ENCODE results near the gene ASPSCR1. TPM values are rescaled to one million over a fixed set of nuclear protein-coding genes. Genes with fewer than 3 reads are reported as not detected.

ASPSCR1 gene
- total and polyA plus RNA-seq, 2 of the 13 experiments (the other 11 are each of a cell fraction or from before 2014, with no cell fraction given) = 274 to 314 TPM

DNA sequence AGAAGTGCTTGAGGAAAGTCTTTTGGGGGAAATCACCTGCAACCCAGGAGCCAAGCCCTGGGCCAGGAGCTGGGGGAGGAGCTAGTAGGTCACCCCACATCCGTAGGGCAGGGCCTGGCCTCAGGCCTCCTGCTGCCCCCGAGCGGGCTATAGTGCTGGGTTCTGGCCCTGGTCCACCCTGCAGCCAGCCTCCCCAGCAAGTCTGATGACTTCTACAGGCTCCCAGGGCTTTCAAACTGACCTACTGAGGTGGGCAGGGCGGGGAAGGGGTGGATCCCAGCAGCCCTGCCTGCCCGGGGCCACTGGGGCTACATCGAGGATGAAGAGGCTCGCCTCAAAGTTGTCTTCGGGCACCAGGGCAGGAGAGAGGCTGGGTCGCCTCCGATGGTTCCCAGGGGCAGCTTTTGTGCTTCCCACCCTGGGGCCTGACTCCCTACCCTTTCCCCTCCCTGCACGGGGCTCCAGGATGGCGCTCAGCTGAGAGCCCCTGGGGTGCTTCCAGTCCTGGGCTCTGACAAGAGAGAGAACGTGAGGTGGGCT is 40.3 kb downstream of the ASPSCR1 start:
- Histone ChIP-seq H3K4me2 (ENCODE audit: low read depth, low read length) (no peak overlapping the region), H3K36me3 (replicated peaks in 1 of 2; ENCODE audit: control insufficient read depth in 1 of 2, insufficient read depth in 2 of 2, low read length in 2 of 2) (peaks cover 15 to 18% of the 10 kb centered on the region in 2 experiments), H3K79me2 (ENCODE audit: insufficient read depth, low read length) (peaks cover 27% of the 10 kb centered on the region), H3K9ac (ENCODE audit: insufficient read depth, low read depth, low read length) (no peak overlapping the region), H3K27me3 (ENCODE audit: control insufficient read depth in 1 of 2, insufficient read depth in 2 of 2, low read length in 2 of 2) (no peaks in the 10 kb centered on the region; a peak in 1 of 5 replicates), H2AFZ (ENCODE audit: low read length) (no peak overlapping the region), H3K4me3 (replicated peaks in 1 of 3; ENCODE audit: insufficient read depth in 1 of 3, low read depth in 2 of 3, low read length in 3 of 3) (no peak overlapping the region), H3K4me1 (ENCODE audit: insufficient read depth, low read length) (peaks cover 93% of the 10 kb centered on the region), H3K9me3 (ENCODE audit: low read length) (no peaks in the 10 kb centered on the region), H3K27ac (ENCODE audit: extremely low read length, insufficient read depth, low read length) (peak overlapping the region; percentile 68), H4K20me1 (ENCODE audit: insufficient read depth, low read length) (no peaks in the 10 kb centered on the region; the same call in 1 of the 2 replicates)
- in situ Hi-C loops (cut with HindIII; ENCODE audit: extremely low pct_ligation_motif_present, low pct_unique_long_range_greater_than_20kb) (no loop called here), intact Hi-C loops (cut with micrococcal nuclease; ENCODE audit: unreplicated experiment) (no loop called here)
- WGBS (ENCODE audit: low lambda C conversion rate) = 90% methylated on average over 8 of the region's 13 CpGs
- ChIA-PET POLR2A (interaction anchor here (1.3 to 14.1 kb wide), 4 partner anchors 20 to 74 kb away, joined by 3 to 470 read pairs (median 11); partner anchors contain the start of gene NOTUM), CTCF (ENCODE audit: low intra/inter-chr PET ratio, low total read pairs) (interaction anchor here (6.8 kb wide), 1 partner anchor 57 kb away, joined by 181 read pairs; the partner anchor contains the start of gene NOTUM)
- FAIRE-seq = no peak
- no peak for ATAC-seq
- DNase-seq (ENCODE audit: low spot score) = no peak
- BruUV-seq (replicated peaks) = no TSS peak
- TF ChIP-seq POLR2G (IDR thresholded peaks at IDR 0.05; ENCODE audit: low read depth, low read length) = peak; percentile 15; the same call in 1 of the 2 replicates
- TF ChIP-seq ARNT2 (CRISPR knock-in tag; IDR thresholded peaks at IDR 0.05; ENCODE audit: low read depth) = 0 out of 2 replicates have a peak, but pooled peaks have one; percentile 4
- no peak for TF ChIP-seq ZFP62 (CRISPR knock-in tag; IDR thresholded peaks at IDR 0.05)
- TF ChIP-seq PAF1 (CRISPR knock-in tag; IDR thresholded peaks at IDR 0.05) = 0 out of 2 replicates have a peak, but pooled peaks have one; percentile 64
- 0 out of 2 replicates have a peak, but pooled peaks have one; percentile 4 for TF ChIP-seq NFYB (CRISPR knock-in tag; IDR thresholded peaks at IDR 0.05)
- TF ChIP-seq POLR2AphosphoS5 (IDR thresholded peaks at IDR 0.05; ENCODE audit: low read depth, low read length) = 0 out of 2 replicates have a peak, but pooled peaks have one; percentile 16
- 0 out of 2 replicates have a peak, but pooled peaks have one; percentile 60 for TF ChIP-seq FIP1L1 (IDR thresholded peaks at IDR 0.05; ENCODE audit: borderline replicate concordance, insufficient read depth, low read depth, low read length)
- TF ChIP-seq, protein P1, sequence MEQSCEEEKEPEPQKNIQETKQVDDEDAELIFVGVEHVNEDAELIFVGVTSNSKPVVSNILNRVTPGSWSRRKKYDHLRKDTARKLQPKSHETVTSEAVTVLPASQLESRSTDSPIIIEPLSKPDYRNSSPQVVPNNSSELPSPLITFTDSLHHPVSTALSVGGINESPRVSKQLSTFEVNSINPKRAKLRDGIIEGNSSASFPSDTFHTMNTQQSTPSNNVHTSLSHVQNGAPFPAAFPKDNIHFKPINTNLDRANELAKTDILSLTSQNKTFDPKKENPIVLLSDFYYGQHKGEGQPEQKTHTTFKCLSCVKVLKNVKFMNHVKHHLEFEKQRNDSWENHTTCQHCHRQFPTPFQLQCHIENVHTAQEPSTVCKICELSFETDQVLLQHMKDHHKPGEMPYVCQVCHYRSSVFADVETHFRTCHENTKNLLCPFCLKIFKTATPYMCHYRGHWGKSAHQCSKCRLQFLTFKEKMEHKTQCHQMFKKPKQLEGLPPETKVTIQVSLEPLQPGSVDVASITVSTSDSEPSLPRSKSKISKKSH (CRISPR knock-in tag; IDR thresholded peaks at IDR 0.05; ENCODE audit: borderline replicate concordance) = 0 out of 2 replicates have a peak, but pooled peaks have one; percentile 42
- 0 out of 2 replicates have a peak, but pooled peaks have one; percentile 9 for TF ChIP-seq BORCS8-MEF2B (CRISPR knock-in tag; IDR thresholded peaks at IDR 0.05)
- TF ChIP-seq, protein P2, sequence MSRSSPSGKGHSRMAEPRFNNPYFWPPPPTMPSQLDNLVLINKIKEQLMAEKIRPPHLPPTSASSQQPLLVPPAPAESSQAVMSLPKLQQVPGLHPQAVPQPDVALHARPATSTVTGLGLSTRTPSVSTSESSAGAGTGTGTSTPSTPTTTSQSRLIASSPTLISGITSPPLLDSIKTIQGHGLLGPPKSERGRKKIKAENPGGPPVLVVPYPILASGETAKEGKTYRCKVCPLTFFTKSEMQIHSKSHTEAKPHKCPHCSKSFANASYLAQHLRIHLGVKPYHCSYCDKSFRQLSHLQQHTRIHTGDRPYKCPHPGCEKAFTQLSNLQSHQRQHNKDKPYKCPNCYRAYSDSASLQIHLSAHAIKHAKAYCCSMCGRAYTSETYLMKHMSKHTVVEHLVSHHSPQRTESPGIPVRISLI (CRISPR knock-in tag; IDR thresholded peaks at IDR 0.05; ENCODE audit: borderline replicate concordance) = no peak
- TF ChIP-seq NFYC (CRISPR knock-in tag; IDR thresholded peaks at IDR 0.05) = no peak
- TF ChIP-seq, protein P3, sequence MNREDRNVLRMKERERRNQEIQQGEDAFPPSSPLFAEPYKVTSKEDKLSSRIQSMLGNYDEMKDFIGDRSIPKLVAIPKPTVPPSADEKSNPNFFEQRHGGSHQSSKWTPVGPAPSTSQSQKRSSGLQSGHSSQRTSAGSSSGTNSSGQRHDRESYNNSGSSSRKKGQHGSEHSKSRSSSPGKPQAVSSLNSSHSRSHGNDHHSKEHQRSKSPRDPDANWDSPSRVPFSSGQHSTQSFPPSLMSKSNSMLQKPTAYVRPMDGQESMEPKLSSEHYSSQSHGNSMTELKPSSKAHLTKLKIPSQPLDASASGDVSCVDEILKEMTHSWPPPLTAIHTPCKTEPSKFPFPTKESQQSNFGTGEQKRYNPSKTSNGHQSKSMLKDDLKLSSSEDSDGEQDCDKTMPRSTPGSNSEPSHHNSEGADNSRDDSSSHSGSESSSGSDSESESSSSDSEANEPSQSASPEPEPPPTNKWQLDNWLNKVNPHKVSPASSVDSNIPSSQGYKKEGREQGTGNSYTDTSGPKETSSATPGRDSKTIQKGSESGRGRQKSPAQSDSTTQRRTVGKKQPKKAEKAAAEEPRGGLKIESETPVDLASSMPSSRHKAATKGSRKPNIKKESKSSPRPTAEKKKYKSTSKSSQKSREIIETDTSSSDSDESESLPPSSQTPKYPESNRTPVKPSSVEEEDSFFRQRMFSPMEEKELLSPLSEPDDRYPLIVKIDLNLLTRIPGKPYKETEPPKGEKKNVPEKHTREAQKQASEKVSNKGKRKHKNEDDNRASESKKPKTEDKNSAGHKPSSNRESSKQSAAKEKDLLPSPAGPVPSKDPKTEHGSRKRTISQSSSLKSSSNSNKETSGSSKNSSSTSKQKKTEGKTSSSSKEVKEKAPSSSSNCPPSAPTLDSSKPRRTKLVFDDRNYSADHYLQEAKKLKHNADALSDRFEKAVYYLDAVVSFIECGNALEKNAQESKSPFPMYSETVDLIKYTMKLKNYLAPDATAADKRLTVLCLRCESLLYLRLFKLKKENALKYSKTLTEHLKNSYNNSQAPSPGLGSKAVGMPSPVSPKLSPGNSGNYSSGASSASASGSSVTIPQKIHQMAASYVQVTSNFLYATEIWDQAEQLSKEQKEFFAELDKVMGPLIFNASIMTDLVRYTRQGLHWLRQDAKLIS (CRISPR knock-in tag; IDR thresholded peaks at IDR 0.05) = no peak
- TF ChIP-seq SRSF4 (IDR thresholded peaks at IDR 0.05; ENCODE audit: low read depth, low read length, poor library complexity, severe bottlenecking) = peak; percentile 41
- peak; percentile 61; the same call in 1 of the 2 replicates for TF ChIP-seq PCBP1 (IDR thresholded peaks at IDR 0.05; ENCODE audit: borderline replicate concordance, low read depth, low read length)
- TF ChIP-seq ZNF225 (CRISPR knock-in tag; IDR thresholded peaks at IDR 0.05) = no peak
- TF ChIP-seq ZZZ3 (CRISPR knock-in tag; IDR thresholded peaks at IDR 0.05; ENCODE audit: borderline replicate concordance) = no peak
- TF ChIP-seq, protein P4, sequence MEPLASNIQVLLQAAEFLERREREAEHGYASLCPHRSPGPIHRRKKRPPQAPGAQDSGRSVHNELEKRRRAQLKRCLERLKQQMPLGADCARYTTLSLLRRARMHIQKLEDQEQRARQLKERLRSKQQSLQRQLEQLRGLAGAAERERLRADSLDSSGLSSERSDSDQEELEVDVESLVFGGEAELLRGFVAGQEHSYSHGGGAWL (CRISPR knock-in tag; IDR thresholded peaks at IDR 0.05) = 0 out of 2 replicates have a peak, but pooled peaks have one; percentile 3
